H1 (cell line): ENCODE data around the gene CCNY. TPM values are rescaled to one million over a fixed set of nuclear protein-coding genes. Genes with fewer than 3 reads are reported as not detected.
A peak's percentile ranks its signal among the peaks of the same experiment; 100 is the strongest.

Experiments
- CTCF ChIA-PET: fragments of 300-600 bp; sonication (Branson Sonifier 250); formaldehyde crosslinking; loops from one replicate; lab custom pipeline; 2021; ENCODE audit not compliant: partially characterized antibody; lab: Charles Lee
- POLR2A ChIA-PET: fragments of 300-600 bp; sonication (Branson Sonifier 250); formaldehyde crosslinking; loops from one replicate; lab custom pipeline; 2021; ENCODE audit warnings: inconsistent platforms; ENCODE audit not compliant: partially characterized antibody; lab: Charles Lee
- DNase-seq, 2 experiments: peaks; one replicate each; pipeline versions ENCODE4 v3.0.0 to v3.0.0-alpha.2; 2010 to 2022; ENCODE audit warnings: low spot score in 2 of 2, low read depth in 1 of 2, mixed read lengths in 1 of 2
- FAIRE-seq: peaks from 2 replicates; lab custom pipeline; 2011; peaks lifted over from hg19 to GRCh38; lab: Jason Lieb, UNC
- H2AFZ ChIP-seq: 2 replicates; pipeline ENCODE4 v1.8.1; 2012; ENCODE audit warnings: low read length, inconsistent platforms
- H2AK5ac ChIP-seq: 2 replicates; pipeline ENCODE4 v1.6.1; 2013; ENCODE audit warnings: low read depth, low read length
- H2BK120ac ChIP-seq: replicated peaks from 2 replicates; pipeline ENCODE3; 2013; ENCODE audit warnings: low read depth, low read length, inconsistent platforms
- H2BK12ac ChIP-seq: 2 replicates; pipeline ENCODE4 v1.6.1; 2013; ENCODE audit warnings: low read depth, low read length
- H2BK15ac ChIP-seq: 2 replicates; pipeline ENCODE4 v1.6.1; 2013; ENCODE audit warnings: low read length
- H2BK20ac ChIP-seq: 2 replicates; pipeline ENCODE4 v1.6.1; 2013; ENCODE audit warnings: low read length
- H2BK5ac ChIP-seq: 2 replicates; pipeline ENCODE4 v1.6.1; 2013; ENCODE audit warnings: low read depth, low read length
- H3K14ac ChIP-seq: 2 replicates; pipeline ENCODE4 v1.6.1; 2013; ENCODE audit warnings: inconsistent platforms; ENCODE audit not compliant: insufficient read length
- H3K18ac ChIP-seq: 2 replicates; pipeline ENCODE4 v1.6.1; 2013; ENCODE audit warnings: low read length; ENCODE audit errors: extremely low read depth
- H3K23ac ChIP-seq: 2 replicates; pipeline ENCODE4 v1.6.1; 2013; ENCODE audit warnings: inconsistent platforms; ENCODE audit not compliant: insufficient read length
- H3K23me2 ChIP-seq: 2 replicates; pipeline ENCODE4 v1.6.1; 2013; ENCODE audit warnings: low read depth, low read length
- H3K27ac ChIP-seq: 2 replicates; pipeline ENCODE4 v1.6.1; 2011; ENCODE audit warnings: low read depth, low read length, inconsistent platforms
- H3K27me3 ChIP-seq, 4 experiments: replicated peaks in 1 of 4; 1 replicate in 1 of 4; 2 replicates in 3 of 4; pipeline versions ENCODE4 v1.6.1 to v1.8.1; 2011 to 2013; ENCODE audit warnings: low read length in 3 of 4, mild to moderate bottlenecking in 3 of 4, inconsistent platforms in 2 of 4, mixed read lengths in 2 of 4, moderate library complexity in 1 of 4; ENCODE audit not compliant: control insufficient read depth in 3 of 4, insufficient read depth in 3 of 4; ENCODE audit errors: extremely low read depth in 1 of 4
- H3K36me3 ChIP-seq, 4 experiments: 2 replicates each; pipeline versions ENCODE4 v1.6.1 to v1.8.1; 2011 to 2013; ENCODE audit warnings: mild to moderate bottlenecking in 4 of 4, low read length in 3 of 4, moderate library complexity in 2 of 4, control low read depth in 1 of 4, inconsistent platforms in 1 of 4; ENCODE audit not compliant: insufficient read depth in 4 of 4, control insufficient read depth in 2 of 4
- H3K4ac ChIP-seq: replicated peaks from 2 replicates; pipeline ENCODE3; 2013; ENCODE audit warnings: low read length, low read depth, mixed read lengths, inconsistent platforms; ENCODE audit not compliant: insufficient read length
- H3K4me1 ChIP-seq, 4 experiments: replicated peaks in 1 of 4; 1 replicate in 1 of 4; 2 replicates in 3 of 4; pipeline versions ENCODE4 v1.6.1 to v1.8.1; 2011 to 2013; ENCODE audit warnings: low read length in 3 of 4, inconsistent platforms in 2 of 4, mixed read lengths in 1 of 4; ENCODE audit not compliant: insufficient read depth in 4 of 4, control insufficient read depth in 3 of 4
- H3K4me2 ChIP-seq, 2 experiments: 2 replicates each; pipeline versions ENCODE4 v1.6.1 to v1.8.1; 2011 to 2013; ENCODE audit warnings: low read depth in 2 of 2, low read length in 2 of 2, control low read depth in 1 of 2, inconsistent platforms in 1 of 2, mild to moderate bottlenecking in 1 of 2; ENCODE audit not compliant: insufficient read depth in 1 of 2
- H3K4me3 ChIP-seq, 4 experiments: fragments of 200-600, 300-600 bp in 1 of 4; sonication (generic), shearing (Covaris generic), sonication (Bioruptor Twin) in 1 of 4; 2 replicates each; pipeline versions ENCODE4 v1.5.1 to v1.8.1; 2011 to 2016; ENCODE audit warnings: low read length in 4 of 4, low read depth in 3 of 4, control low read depth in 2 of 4, inconsistent platforms in 2 of 4, mild to moderate bottlenecking in 2 of 4, mixed read lengths in 1 of 4, moderate library complexity in 1 of 4; ENCODE audit not compliant: insufficient read depth in 2 of 4; ENCODE audit errors: extremely low read depth in 1 of 4
- H3K56ac ChIP-seq: replicated peaks from 2 replicates; pipeline ENCODE3; 2013; ENCODE audit warnings: low read depth, mild to moderate bottlenecking, mixed read lengths, low read length, inconsistent platforms; ENCODE audit not compliant: insufficient read length
- H3K79me1 ChIP-seq: 2 replicates; pipeline ENCODE4 v1.6.1; 2013; ENCODE audit warnings: low read depth, low read length, control low read depth
- H3K79me2 ChIP-seq, 2 experiments: 2 replicates each; pipeline versions ENCODE4 v1.6.1 to v1.8.1; 2012 to 2013; ENCODE audit warnings: low read length in 2 of 2, mild to moderate bottlenecking in 2 of 2, inconsistent platforms in 1 of 2; ENCODE audit not compliant: insufficient read depth in 2 of 2, control insufficient read depth in 1 of 2
- H3K9ac ChIP-seq, 4 experiments: replicated peaks in 1 of 4; 1 replicate in 1 of 4; 2 replicates in 3 of 4; pipeline versions ENCODE4 v1.6.1 to v1.8.1; 2011 to 2013; ENCODE audit warnings: low read depth in 3 of 4, low read length in 3 of 4, control low read depth in 2 of 4, mild to moderate bottlenecking in 2 of 4, moderate library complexity in 2 of 4, inconsistent platforms in 1 of 4; ENCODE audit errors: extremely low read depth in 1 of 4
- H3K9me3 ChIP-seq, 2 experiments: 2 replicates each; pipeline versions ENCODE4 v1.6.1 to v1.8.1; 2012 to 2013; ENCODE audit warnings: mild to moderate bottlenecking in 2 of 2, moderate library complexity in 2 of 2, control low read depth in 1 of 2, inconsistent platforms in 1 of 2, low read depth in 1 of 2, low read length in 1 of 2, mixed read lengths in 1 of 2; ENCODE audit not compliant: insufficient read depth in 2 of 2
- H4K20me1 ChIP-seq, 2 experiments: replicated peaks in 1 of 2; 2 replicates each; pipeline versions ENCODE3 to v1.8.1; 2011 to 2013; ENCODE audit warnings: inconsistent platforms in 2 of 2, low read length in 2 of 2, mild to moderate bottlenecking in 1 of 2; ENCODE audit not compliant: insufficient read depth in 2 of 2, control insufficient read depth in 1 of 2
- H4K5ac ChIP-seq: 2 replicates; pipeline ENCODE4 v1.6.1; 2013; ENCODE audit warnings: low read length, low read depth, mixed read lengths, inconsistent platforms; ENCODE audit not compliant: insufficient read length
- H4K8ac ChIP-seq: 2 replicates; pipeline ENCODE4 v1.8.0; 2013; ENCODE audit warnings: mild to moderate bottlenecking, moderate library complexity, low read length, inconsistent platforms; ENCODE audit not compliant: insufficient read depth; ENCODE audit errors: extremely low read depth
- H4K91ac ChIP-seq: replicated peaks from 2 replicates; pipeline ENCODE3; 2013; ENCODE audit warnings: low read length, mixed read lengths, inconsistent platforms; ENCODE audit not compliant: insufficient read length
- ASH2L ChIP-seq: fragments of 200-600, 300-600 bp; sonication (generic); IDR thresholded peaks from one replicate; pipeline ENCODE4 v1.7.1; 2017; ENCODE audit warnings: low read length
- CBX8 ChIP-seq: fragments of 300-800, 300-1000 bp; sonication (generic); IDR thresholded peaks from 2 replicates; pipeline ENCODE4 v1.7.1; 2016; ENCODE audit warnings: low read depth, low read length, borderline replicate concordance
- POU5F1 ChIP-seq: IDR thresholded peaks from 2 replicates; pipeline ENCODE4 v1.6.1; 2011; ENCODE audit warnings: low read depth, mild to moderate bottlenecking, low read length, moderate library complexity
- SIN3A ChIP-seq, 2 experiments: IDR thresholded peaks in 1 of 2; conservative IDR thresholded peaks in 1 of 2; 2 replicates each; pipeline ENCODE4 v1.6.1; 2011 to 2012; ENCODE audit warnings: low read length in 2 of 2, improper control_type of control experiment in 1 of 2, low read depth in 1 of 2, mild to moderate bottlenecking in 1 of 2
- TCF12 ChIP-seq: IDR thresholded peaks from 2 replicates; pipeline ENCODE4 v1.6.1; 2011; ENCODE audit warnings: low read depth, mild to moderate bottlenecking, low read length
- WGBS, 2 experiments: shearing (Covaris generic) in 1 of 2; methylation state at CpG; one replicate each; pipeline versions ENCODE4 v1.1.6 to v1.1.7; 2013 to 2015; ENCODE audit warnings: low lambda C conversion rate in 2 of 2, mixed read lengths in 2 of 2, inconsistent platforms in 1 of 2, low coverage in 1 of 2, missing lambda C conversion rate in 1 of 2; ENCODE audit not compliant: insufficient replicate concordance in 2 of 2, insufficient coverage in 1 of 2, insufficient read length in 1 of 2; ENCODE audit errors: extremely low coverage in 1 of 2, missing lambda C conversion rate in 1 of 2; 5-methylcytosine and 5-hydroxymethylcytosine counted together
- polyA plus RNA-seq, 7 experiments: library from polyadenylated mRNA; depleted of rRNA in 3 of 7; stranded (reverse) in 5 of 7; unstranded in 2 of 7; fragments of >200 nt in 5 of 7; fragments of 200-250 nt in 2 of 7; gene quantifications; 1 replicate in 5 of 7; 2 replicates in 1 of 7; 4 replicates in 1 of 7; pipeline versions ENCODE4 v1.2.1 to v1.2.3, GENCODE V29; 2011 to 2013; ENCODE audit warnings: missing spikeins in 2 of 7, mixed read lengths in 2 of 7
- total RNA-seq: library from RNA; stranded (reverse); fragmentation: NEBNext Ultra II Directional; extraction: Animal tissue kit (Norgen Biotek cat#: 25700); gene quantifications from 2 replicates; pipeline ENCODE4 v1.2.1, GENCODE V29; 2021
- TF ChIP-seq, protein P1 (sequence below): IDR thresholded peaks from 2 replicates; pipeline ENCODE4 v1.6.1; 2012; ENCODE audit warnings: inconsistent platforms

Gene CCNY
- total and polyA plus RNA-seq, 2 of the 8 experiments (the other 6 are each of a cell fraction or from before 2014, with no cell fraction given): 25.3 to 68.2 TPM

DNA sequence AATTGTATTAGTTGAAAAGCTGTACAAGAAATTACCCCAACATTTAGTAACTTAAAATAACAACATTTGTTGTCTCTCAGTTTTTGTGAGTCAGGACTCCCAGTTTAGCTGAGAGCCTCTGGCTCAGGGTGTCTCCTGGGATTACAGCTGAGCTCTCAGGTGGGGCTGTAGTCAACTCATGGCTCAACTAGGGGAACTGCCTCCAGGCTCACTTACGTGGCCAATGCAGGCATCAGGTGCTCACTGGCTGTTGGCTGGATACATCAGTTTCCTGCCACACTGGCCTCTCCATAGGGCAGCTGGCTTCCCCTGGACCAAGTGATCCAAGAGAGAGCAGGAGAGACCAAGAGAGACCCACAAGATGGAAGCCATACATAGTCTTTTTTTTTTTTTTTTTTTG lies 17.5 kb downstream of the CCNY start:
- FAIRE-seq: no peak
- Histone ChIP-seq H3K56ac (no peak overlapping the region), H3K27ac (no peak overlapping the region), H2BK12ac (no peak overlapping the region), H2BK15ac (no peak overlapping the region), H2BK5ac (no peak overlapping the region), H2BK120ac (no peak overlapping the region), H4K8ac (peak overlapping the region; percentile 9; the same call in 1 of the 2 replicates), H3K4ac (no peak overlapping the region), H3K79me2 (peaks cover 8 to 94% of the 10 kb centered on the region in 2 experiments), H3K4me1 (peaks cover 0 to 4% (median 2%) of the 10 kb centered on the region in 4 experiments; a peak in 1 of 7 replicates), H3K18ac (no peak overlapping the region), H3K79me1 (peaks cover 11% of the 10 kb centered on the region), H4K5ac (no peak overlapping the region), H3K23me2 (no peaks in the 10 kb centered on the region), H2BK20ac (no peak overlapping the region), H2AFZ (no peak overlapping the region), H3K36me3 (no peaks in the 10 kb centered on the region), H4K20me1 (peaks cover 0 to 15% of the 10 kb centered on the region in 2 experiments), H2AK5ac (no peak overlapping the region), H3K4me2 (no peak overlapping the region), H3K9me3 (no peaks in the 10 kb centered on the region), H3K4me3 (no peak overlapping the region), H3K14ac (no peak overlapping the region), H3K23ac (no peak overlapping the region), H3K27me3 (no peaks in the 10 kb centered on the region), H3K9ac (no peak overlapping the region), H4K91ac (no peak overlapping the region)
- TF ChIP-seq ASH2L (no peak), POU5F1 (no peak), CBX8 (no peak), SIN3A (conservative IDR thresholded peaks at IDR 0.05 in 1 of 2, IDR thresholded peaks at IDR 0.05 in 1 of 2; ENCODE audit: low read depth in 1 of 2, low read length in 2 of 2) (no peak), TCF12 (no peak)
- TF ChIP-seq, protein P1, sequence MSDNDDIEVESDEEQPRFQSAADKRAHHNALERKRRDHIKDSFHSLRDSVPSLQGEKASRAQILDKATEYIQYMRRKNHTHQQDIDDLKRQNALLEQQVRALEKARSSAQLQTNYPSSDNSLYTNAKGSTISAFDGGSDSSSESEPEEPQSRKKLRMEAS: no peak
- ChIA-PET CTCF (interaction anchor here (0.6 to 2.1 kb wide), 4 partner anchors 8 to 192 kb away, joined by 3 to 5 read pairs (median 4); no protein-coding TSS in a partner anchor), POLR2A (no interaction called here)
- 92% methylated on average over 1 of the region's 1 CpG; no CpG with 5 or more reads in 1 of the 2 experiments for WGBS, 2 experiments
- no peak for DNase-seq
